Lower lobe of right lung (tissue), 2 donors: ENCODE measurements around the gene CTCF. TPM values are rescaled to one million over a fixed set of nuclear protein-coding genes. Genes with fewer than 3 reads are reported as not detected.

Source experiments
- ATAC-seq, 2 donors: fragments of 200-7000 bp; cut with Tn5 transposase; one replicate each; pipeline ENCODE4 v1.9.1; 2020 to 2022; ENCODE audit warnings: mild to moderate bottlenecking in 2 of 2, moderate library complexity in 2 of 2
- DNase-seq: peaks from one replicate; pipeline ENCODE4 v3.0.0-alpha.2; 2020
- H3K27ac ChIP-seq: fragments of 200-600 bp; one replicate; pipeline ENCODE4 v1.8.0; 2022
- H3K27me3 ChIP-seq: fragments of 200-600 bp; one replicate; pipeline ENCODE4 v1.8.0; 2022; ENCODE audit warnings: low read depth
- H3K36me3 ChIP-seq: fragments of 200-600 bp; one replicate; pipeline ENCODE4 v1.8.0; 2022; ENCODE audit warnings: mild to moderate bottlenecking
- H3K4me1 ChIP-seq: fragments of 200-600 bp; one replicate; pipeline ENCODE4 v1.8.0; 2022
- H3K4me3 ChIP-seq: fragments of 200-600 bp; one replicate; pipeline ENCODE4 v1.8.0; 2022; ENCODE audit warnings: mild to moderate bottlenecking
- H3K9me3 ChIP-seq: fragments of 200-600 bp; one replicate; pipeline ENCODE4 v1.8.0; 2022
- intact Hi-C: fragments of 100-400 bp; cut with DNase I; formaldehyde crosslinking; loops from one replicate; pipeline ENCODE4 v1.11.0; 2022
- total RNA-seq: library from RNA; stranded (reverse); fragmentation: NEBNext Ultra II Directional; extraction: Animal tissue kit (Norgen Biotek cat#: 25700); gene quantifications from one replicate; pipeline ENCODE4 v1.2.1, GENCODE V29; 2021
- TF ChIP-seq, protein P1 (sequence below): fragments of 200-600 bp; IDR thresholded peaks from one replicate; pipeline ENCODE4 v1.8.0; 2022; ENCODE audit warnings: antibody characterized with exemption, mild to moderate bottlenecking
- donor health status: DM: no; HTN: yes; CAD: no; lungs with severe emphysema.

The CTCF gene
- total RNA-seq, 1 donor from 2014 or later = 36.2 TPM

DNA sequence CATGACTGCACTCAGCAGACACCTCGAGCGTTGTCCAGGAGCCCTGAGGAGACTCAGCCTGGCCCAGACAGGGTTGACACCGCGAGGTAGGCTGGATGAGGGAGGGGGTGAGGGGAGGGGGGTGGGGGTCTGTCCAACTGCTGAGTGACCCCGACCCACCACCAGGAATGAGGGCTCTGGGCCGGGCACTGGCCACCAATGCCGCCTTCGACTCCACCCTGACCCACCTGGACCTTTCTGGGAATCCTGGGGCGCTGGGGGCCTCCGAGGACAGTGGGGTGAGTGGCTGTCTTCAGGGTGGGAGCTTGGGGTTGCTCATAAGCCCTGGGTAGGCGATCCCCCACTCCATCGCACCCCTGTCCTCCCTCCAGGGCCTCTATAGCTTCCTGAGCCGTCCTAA, 85.4 kb downstream of the CTCF start:
- Histone ChIP-seq H3K36me3 (no peaks in the 10 kb centered on the region), H3K27ac (no peak overlapping the region), H3K4me1 (peaks cover 13% of the 10 kb centered on the region), H3K27me3 (peaks cover 72% of the 10 kb centered on the region), H3K4me3 (no peak overlapping the region), H3K9me3 (no peaks in the 10 kb centered on the region)
- DNase-seq (peak; percentile 35), ATAC-seq (no peak)
- intact Hi-C loops = no loop called here
- TF ChIP-seq, protein P1, sequence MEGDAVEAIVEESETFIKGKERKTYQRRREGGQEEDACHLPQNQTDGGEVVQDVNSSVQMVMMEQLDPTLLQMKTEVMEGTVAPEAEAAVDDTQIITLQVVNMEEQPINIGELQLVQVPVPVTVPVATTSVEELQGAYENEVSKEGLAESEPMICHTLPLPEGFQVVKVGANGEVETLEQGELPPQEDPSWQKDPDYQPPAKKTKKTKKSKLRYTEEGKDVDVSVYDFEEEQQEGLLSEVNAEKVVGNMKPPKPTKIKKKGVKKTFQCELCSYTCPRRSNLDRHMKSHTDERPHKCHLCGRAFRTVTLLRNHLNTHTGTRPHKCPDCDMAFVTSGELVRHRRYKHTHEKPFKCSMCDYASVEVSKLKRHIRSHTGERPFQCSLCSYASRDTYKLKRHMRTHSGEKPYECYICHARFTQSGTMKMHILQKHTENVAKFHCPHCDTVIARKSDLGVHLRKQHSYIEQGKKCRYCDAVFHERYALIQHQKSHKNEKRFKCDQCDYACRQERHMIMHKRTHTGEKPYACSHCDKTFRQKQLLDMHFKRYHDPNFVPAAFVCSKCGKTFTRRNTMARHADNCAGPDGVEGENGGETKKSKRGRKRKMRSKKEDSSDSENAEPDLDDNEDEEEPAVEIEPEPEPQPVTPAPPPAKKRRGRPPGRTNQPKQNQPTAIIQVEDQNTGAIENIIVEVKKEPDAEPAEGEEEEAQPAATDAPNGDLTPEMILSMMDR = no peak

DNA sequence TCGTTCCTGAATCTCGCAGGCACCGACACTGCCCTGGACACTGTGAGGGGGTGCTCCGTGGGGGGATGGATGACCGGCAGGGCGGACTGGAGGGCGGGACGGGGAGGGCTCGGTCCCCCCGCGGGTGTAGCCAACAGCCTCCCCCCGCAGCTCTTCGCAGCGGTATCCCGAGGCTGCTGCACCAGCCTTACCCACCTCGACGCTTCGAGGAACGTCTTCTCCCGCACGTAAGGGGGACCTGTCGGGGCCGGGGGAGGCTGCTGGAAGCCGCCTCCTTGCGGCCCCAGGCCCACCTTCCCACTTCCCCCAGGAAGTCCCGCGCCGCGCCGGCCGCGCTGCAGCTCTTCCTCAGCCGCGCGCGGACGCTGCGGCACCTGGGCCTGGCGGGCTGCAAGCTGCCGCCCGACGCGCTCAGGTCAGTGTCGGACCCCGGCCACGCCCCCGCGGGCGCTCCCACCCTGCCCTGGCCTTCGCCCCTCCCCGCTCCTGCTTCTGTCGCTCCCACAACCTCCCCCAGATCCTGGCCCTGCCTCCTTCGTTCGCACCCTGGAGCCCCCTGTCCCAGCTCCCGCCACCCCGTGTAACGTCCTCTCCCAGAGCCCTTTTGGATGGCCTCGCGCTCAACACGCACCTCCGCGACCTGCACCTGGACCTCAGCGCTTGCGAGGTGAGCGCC, 85.9 kb downstream of the CTCF start:
- no peak overlapping the region for H3K4me3 ChIP-seq
- intact Hi-C loops = no loop called here
- H3K27me3 ChIP-seq = peaks cover 73% of the 10 kb centered on the region
- DNase-seq (peak; percentile 33), ATAC-seq (no peak)
- H3K9me3 ChIP-seq = no peaks in the 10 kb centered on the region
- H3K27ac ChIP-seq = no peak overlapping the region
- TF ChIP-seq, protein P1 = no peak
- H3K36me3 ChIP-seq = no peaks in the 10 kb centered on the region
- peaks cover 14% of the 10 kb centered on the region for H3K4me1 ChIP-seq

DNA sequence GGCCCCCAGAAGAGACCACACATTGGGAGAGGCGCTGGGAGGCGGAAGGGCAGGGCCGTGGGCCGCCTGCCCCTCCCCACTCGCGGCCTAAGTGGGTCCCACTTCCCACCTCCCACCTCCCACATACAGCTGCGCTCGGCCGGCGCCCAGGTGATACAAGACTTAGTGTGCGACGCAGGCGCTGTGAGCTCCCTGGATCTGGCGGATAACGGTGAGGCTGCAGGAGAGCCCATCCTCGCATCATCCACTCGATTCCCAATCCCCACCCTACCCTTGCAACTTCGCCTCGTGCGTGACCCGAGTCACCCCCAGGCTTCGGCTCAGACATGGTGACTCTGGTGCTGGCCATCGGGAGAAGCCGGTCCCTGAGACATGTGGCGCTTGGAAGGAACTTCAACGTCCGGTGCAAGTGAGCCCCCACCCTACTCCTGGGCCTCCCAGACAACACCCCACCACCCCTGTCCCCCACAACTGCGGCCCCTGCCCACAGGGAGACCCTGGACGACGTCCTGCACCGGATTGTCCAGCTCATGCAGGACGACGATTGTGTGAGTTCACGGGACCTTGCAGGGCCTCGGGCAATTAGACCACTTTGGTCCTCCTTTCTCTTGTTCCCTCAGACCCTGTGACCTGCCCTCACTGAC, 86.6 kb downstream of the CTCF start:
- H3K9me3 ChIP-seq = no peaks in the 10 kb centered on the region
- TF ChIP-seq, protein P1 = no peak
- H3K4me3 ChIP-seq = no peak overlapping the region
- H3K27me3 ChIP-seq = peaks cover 79% of the 10 kb centered on the region
- DNase-seq (no peak), ATAC-seq (no peak)
- H3K4me1 ChIP-seq = peaks cover 20% of the 10 kb centered on the region
- no peak overlapping the region for H3K27ac ChIP-seq
- H3K36me3 ChIP-seq = no peaks in the 10 kb centered on the region
- intact Hi-C loops = no loop called here

DNA sequence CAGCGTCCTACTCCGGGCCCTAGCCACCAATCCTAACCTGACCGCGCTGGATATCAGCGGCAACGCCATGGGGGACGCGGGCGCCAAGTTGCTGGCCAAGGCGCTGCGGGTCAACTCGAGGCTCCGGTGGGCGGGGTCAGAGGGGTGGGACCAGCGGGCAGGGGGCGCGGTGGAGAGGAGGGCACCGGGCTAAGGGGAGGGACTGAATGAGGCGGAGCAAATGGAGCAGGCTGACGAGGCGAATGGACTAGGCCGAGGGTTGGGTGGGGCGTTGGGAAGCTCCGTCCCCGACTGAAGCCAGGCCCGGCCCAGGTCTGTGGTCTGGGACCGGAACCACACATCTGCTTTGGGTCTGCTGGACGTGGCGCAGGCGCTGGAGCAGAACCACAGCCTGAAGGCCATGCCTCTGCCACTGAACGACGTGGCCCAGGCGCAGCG, 87.2 kb downstream of the CTCF start:
- H3K4me1 ChIP-seq = peaks cover 17% of the 10 kb centered on the region
- intact Hi-C loops = no loop called here
- no peaks in the 10 kb centered on the region for H3K9me3 ChIP-seq
- no peak overlapping the region for H3K27ac ChIP-seq
- peaks cover 86% of the 10 kb centered on the region for H3K27me3 ChIP-seq
- H3K4me3 ChIP-seq = no peak overlapping the region
- TF ChIP-seq, protein P1 = no peak
- peak; percentile 38 for DNase-seq
- H3K36me3 ChIP-seq = no peaks in the 10 kb centered on the region
- no peak for ATAC-seq

DNA sequence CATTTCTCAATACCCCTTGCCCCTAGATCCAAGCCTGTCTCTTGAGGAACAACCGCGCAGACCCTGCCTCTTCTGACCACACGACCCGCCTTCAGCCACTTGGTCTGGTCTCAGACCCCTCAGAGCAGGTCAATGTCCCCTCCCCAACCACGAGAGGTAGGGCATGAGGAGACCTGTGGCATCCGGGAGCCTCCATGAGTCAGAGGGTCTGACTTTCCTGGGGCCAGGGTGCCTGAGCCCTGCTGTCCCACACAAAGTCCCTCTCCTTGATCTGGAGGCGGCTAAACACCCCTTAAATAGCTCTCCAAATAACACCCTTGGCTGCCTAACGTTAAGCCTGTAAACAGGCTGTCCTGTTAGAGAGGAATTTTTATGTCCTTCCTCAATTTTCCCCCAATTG, 87.7 kb downstream of the CTCF start:
- no peak for DNase-seq
- Histone ChIP-seq H3K9me3 (no peaks in the 10 kb centered on the region), H3K27me3 (peaks cover 86% of the 10 kb centered on the region), H3K4me1 (peaks cover 12% of the 10 kb centered on the region), H3K4me3 (no peak overlapping the region), H3K36me3 (no peaks in the 10 kb centered on the region), H3K27ac (no peak overlapping the region)
- no peak for ATAC-seq
- TF ChIP-seq, protein P1 = no peak
- intact Hi-C loops = no loop called here
